GM08714 (cell line): ENCODE measurements around the gene TYW1.
"Not testable (repeated sequence)": the region's sequence is repeated elsewhere in the genome, so short reads cannot be mapped to it uniquely, and the experiment has no call there.

Experiments used
- H3K4me3 ChIP-seq: fragments of 200-500 bp; sonication (Bioruptor generic); 2 replicates; pipeline ENCODE4 v1.5.1; 2014; ENCODE audit warnings: mild to moderate bottlenecking, low read length, inconsistent platforms
- ZNF274 ChIP-seq: IDR thresholded peaks from 2 replicates; pipeline ENCODE4 v1.6.1; 2012; ENCODE audit warnings: mild to moderate bottlenecking, low read depth, low read length

TYW1 gene

DNA sequence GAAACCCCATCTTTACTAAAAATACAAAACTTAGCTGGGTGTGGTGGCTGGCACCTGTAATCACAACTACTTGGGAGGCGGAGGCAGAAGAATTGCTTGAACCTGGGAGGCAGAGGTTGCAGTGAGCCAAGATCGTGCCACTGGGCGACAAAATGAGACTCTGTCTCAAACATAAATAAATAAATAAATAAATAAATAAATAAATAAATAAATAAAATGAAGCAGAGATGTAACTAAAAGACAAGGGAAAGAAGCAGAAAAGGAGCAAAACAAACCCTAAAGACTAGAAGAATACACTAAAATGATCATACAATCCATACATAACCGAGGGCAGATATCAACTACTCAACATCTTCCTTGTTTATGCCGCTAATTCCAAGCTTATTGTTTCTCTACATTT, 209.8 kb downstream of the TYW1 start:
- TF ChIP-seq ZNF274, result no peak
- H3K4me3 ChIP-seq, result no peak overlapping the region

DNA sequence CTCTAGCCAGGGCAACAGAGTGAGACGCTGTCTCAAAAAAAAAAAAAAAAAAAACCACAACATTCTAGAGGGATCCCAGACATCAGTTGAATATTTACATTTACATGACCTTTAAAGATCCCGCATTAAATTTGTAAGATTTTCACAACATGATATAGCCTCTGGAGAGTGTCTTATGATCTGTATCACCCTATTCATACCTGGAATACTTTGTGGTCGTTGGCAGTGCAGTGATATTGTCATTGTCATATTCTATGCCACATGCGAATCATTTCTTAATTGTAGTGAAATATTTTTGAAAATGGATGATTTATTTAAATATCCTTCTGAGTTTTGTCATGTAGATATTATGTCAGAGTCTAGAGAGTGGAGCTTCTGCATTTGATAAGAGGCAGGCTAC, 212.0 kb downstream of the TYW1 start:
- not testable (repeated sequence) for H3K4me3 ChIP-seq

DNA sequence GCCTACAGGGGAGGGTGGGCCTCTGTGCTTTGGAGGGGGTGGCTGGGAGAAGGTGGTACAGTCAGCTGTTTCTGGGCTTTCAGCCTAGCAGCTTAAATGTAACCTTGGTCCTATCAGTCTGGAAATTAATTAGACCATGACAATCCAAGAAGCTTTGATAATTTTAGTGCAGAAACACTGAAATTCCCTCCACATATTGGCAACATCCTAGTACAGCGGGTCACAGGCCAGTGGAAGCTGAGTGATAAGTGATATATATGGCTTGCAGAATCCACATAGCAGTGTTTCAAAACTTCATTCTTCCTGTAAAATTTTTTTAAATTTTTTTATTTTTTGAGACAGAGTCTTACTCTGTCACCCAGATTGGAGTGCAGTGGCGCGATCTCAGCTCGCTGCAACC, 212.6 kb downstream of the TYW1 start:
- TF ChIP-seq ZNF274, result no peak
- no peak overlapping the region for H3K4me3 ChIP-seq

DNA sequence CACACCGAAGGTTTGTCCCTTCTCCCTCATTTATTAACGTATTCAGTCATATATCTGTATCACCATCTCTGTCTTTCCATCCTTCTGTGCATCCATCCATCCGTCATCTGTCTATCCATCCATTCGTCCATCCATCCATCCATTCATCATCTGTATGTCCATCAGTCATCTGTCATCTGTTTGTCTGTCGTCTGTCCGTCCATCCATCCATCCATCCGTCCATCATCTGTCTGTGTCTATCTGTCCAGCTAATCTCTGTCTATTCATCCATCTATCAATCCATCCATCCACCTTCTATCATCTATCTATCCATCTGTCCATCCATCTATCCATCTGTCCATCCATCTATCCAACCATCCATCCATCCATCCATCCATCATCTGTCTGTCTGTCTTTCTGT, 213.9 kb downstream of the TYW1 start:
- TF ChIP-seq ZNF274, result no peak
- H3K4me3 ChIP-seq, result no peak overlapping the region

DNA sequence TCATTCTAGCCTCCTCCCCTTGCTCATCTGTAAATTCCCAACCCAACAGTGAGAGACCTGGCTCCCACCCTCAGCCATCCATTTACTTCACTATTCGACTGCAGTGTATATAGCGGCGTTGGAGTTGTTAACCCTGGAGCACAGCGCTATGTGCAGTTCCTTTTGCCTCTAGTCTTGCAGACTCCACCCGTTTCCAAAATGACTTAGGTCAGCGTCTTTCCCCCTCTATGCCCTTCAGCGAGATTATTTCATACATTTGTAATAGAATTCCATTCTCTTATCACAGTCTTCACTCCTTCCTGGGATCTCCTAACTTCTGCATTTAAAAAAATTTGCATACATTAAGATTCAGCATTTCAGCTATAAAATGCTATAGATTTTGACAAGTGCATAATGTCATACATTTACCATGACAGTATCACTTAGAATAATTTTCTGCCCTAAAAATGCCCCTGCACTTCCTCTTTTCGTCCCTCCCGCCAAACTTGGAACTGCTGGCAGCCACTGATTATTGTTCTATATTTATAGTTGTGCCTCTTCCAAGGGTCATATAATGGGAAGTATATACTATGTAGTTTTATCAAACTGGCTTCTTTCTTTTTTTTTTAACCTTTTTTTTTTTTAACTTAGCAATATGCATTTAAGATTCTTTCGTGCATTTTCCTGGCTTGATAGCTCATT, 215.2 kb downstream of the TYW1 start:
- H3K4me3 ChIP-seq, result not testable (repeated sequence)

DNA sequence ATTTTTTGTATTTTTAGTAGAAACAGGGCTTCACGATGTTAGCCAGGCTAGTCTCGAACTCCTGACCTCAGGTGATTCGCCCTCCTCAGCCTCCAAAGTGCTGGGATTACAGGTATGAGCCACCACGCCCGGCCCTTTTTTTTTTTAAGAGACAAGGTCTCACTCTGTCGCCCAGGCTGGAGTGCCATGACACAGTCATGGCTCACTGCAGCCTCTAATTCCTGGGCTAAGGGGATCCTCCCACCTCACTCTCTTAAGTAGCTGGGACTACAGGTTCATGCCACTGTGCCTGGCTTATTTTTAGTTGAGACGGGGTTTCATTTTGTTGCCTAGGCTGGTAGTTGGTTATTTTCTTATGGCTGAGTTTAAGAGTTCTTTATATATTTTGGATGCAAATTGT, 216.4 kb downstream of the TYW1 start:
- H3K4me3 ChIP-seq, result not testable (repeated sequence)

DNA sequence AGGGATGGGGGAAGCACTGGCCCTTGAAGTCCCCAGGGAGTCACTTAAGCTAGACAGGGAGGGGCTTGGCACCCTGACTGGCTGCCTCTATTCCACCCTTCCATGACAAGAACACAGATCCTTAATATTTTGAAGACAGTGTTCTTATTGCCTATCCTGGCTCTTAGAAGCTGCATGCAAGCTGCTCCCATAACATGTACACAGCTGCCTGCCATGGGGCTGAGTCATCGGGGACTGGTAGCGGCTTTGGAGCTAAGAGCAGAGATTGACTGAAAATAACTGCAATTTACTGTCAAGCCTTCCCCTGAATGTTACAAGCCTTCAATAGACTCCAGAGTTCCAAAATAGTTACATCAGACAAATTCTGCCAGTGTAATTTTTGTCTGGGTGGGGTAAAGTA, 226.9 kb downstream of the TYW1 start:
- H3K4me3 ChIP-seq, result not testable (repeated sequence)

DNA sequence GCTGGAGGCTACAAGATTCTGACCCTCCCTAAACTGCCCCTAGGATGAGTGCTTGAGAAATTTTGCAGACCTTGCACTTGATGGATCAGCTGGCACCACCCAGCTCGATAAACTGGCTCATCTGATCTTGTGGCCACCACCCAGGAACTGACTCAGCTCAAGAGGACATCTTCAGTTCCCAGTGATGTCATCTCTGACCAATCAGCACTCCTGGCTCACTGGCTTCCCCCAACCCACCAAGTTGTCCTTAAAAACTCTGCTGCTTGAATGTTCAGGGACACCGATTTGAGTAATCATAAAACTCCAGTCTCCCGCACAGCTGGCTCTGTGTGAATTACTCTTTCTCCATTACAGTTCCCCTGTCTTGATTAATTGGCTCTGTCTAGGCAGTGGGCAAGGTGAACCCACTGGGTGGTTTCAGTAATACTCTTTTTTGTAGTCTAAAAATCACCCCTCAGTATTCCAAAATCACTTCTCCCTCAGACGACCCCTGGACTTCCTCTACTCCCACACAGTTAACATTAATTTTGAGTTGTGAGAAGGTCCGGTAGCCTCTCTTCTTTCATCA, 229.8 kb downstream of the TYW1 start:
- H3K4me3 ChIP-seq, result not testable (repeated sequence)

DNA sequence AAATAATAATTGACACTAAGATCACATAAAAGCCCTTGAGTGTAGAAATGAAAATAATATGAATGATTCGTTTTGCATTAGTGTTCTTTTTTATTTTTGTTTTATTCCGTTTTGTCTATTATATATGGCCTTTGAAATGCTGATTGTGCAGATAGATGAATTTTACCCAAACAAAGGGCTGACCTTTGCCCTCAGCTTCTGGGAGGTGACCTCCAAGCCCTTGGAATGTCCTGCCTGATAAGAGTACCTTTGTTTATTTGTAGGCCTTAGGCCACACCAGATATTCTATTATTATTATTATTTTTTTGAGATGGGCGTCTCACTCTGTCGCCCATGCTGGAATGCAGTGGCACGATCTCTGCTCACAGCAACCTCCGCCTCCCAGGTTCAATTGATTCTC, 230.3 kb downstream of the TYW1 start:
- H3K4me3 ChIP-seq, result not testable (repeated sequence)

DNA sequence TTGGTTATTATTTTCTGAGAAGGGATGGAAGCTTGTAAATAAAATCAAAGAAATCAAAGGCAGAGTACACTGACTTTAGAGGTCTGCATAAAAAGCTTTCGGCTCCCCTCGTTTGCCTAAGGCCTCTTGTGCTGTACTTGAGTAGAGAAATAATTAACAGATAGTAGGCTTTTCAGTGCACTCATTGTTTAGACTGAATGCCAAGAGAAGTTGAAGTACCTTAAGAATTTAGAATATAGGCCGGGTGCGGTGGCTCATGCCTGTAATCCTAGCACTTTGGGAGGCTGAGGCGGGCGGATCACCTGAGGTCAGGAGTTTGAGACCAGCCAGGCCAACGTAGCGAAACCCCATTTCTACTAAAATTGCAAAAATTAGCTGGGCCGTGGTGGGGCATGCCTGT, 232.4 kb downstream of the TYW1 start:
- not testable (repeated sequence) for H3K4me3 ChIP-seq

DNA sequence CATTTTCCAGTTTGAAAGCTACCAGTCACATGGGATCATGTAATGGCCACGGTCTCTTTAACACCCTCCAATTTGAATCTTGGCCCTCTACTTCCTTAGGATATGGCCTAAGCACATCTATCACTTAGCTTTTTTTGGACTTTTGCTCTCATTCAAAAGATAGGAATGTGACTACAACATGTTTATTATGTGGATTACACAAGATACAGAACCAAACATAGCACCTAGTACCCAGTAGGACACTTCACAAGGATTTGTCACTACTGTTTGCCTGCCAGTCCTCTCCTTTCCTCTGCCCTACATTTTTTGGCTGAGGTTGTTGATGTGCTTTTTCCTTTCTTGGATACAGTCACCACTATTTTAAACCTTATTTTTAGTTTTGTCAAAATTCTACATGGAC, 233.4 kb downstream of the TYW1 start:
- H3K4me3 ChIP-seq, result not testable (repeated sequence)

DNA sequence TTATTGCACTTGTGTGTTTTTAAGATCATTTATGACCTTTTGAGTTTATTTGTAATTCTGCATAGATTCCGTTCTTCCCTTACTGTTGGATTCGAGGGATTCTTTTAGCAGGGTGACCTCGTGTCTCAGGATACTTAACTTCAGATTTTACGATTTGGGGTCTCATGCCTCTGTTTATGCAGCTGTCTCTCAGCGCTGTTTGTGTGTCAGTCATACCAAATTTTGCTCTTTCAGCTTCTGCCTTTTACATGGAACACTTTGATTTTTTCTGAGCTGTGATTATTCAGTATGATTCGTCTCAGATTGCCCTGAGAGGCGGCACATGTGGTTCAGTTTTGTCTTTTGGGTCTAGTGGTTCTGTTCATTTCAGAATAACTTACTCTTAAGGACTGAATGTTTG, 236.9 kb downstream of the TYW1 start:
- not testable (repeated sequence) for H3K4me3 ChIP-seq

DNA sequence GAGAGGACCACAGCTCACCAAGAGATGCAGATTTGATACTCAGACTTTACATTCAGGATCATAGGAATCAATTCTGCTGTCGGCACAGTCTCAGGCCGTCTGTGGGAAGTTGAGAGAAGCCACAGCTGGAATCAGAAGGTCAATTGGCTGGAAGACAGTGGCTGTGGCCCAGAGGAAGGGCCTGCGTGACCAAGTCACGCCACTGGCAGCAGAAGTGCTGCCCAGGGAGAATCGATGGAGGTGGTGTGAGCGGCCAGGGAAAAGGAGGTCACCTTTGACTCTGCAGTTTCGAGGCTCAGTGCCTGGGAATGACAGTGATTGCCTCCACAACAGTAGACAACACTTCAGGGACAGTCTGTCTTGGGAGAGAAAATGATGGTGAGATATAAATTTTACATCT, 239.6 kb downstream of the TYW1 start:
- not testable (repeated sequence) for H3K4me3 ChIP-seq

DNA sequence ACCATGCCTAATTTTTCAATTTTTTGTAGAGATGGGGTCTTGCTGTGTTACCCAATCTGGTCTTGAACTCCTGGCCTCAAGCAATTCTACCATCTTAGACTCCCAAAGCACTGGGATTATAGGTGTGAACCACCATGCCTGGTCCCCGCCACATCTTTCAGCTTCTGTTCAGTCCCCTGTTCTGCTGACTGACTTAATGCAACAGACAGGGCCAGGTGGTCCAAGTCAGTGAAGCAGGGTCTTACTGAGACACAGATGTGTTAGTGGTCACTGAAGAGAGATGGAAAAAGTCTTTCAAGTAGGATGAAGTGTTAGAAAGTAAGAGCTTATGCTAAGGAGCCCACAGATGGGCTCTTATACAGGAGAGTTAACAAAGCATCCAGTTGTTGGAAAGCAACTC, 246.2 kb downstream of the TYW1 start:
- H3K4me3 ChIP-seq, result not testable (repeated sequence)

DNA sequence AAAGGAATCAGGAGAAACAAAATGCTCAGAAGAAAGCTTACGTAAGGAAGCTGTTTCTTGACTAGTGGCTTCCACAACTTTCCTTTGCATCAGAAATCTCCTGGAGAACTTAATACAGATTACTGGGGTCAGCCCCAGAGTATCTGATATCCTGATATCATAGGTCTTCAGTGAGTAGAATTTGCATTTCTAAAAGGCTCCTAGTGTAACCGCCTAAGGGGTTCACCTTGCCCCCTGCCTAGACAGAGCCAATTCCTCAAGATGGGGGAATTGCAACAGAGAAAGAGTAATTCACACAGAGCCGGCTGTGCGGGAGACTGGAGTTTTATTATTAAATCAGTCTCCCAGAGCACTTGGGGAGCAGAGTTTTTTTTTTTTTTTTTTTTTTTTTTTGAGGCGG, 251.7 kb downstream of the TYW1 start:
- H3K4me3 ChIP-seq, result not testable (repeated sequence)

DNA sequence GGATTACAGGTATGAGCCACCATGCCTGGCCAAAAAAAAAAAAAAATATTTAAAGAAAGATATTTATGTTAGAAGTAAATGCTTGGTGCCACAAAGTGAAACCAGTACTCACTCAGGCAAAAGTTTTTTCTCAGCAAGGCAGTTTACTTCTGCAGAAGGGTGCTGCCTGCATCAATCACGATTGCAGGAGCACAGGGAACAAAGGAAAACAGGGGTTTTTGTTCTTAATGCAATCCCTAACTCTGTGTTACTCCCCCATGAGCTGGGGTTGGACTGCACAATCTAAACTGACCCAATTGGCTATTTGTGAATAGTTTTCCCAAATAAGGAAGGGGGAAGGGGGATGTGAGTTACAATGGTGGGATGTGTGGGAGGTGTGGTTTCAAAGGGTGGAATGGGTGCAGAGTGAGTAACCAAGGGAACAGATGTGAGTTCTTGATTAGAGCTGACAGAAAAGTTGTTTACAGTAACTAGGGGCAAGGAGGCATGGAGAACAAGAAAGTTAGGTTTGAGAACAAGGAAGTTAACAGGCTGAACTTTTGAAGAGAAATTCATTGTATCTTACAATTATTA, 255.4 kb downstream of the TYW1 start:
- TF ChIP-seq ZNF274, result no peak
- no peak overlapping the region for H3K4me3 ChIP-seq

DNA sequence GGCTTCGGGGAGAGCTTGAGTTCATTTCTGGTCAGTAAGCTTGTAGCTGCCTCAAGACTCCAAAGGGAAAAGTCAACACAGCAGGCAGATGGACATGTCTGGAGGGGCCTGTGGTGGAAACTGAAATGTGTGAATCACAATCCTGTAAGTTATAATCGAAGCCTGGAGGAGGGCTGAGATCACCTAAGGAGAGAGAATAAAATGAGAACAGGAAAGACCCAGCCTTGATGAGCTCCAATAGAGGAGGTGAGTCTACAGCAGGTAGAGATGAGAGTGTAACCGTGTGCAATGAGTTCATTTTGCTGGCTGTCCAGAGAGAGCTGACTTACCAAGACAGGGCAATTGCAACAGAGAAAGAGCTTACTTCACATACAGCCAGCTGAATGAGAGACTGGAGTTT, 258.4 kb downstream of the TYW1 start:
- not testable (repeated sequence) for H3K4me3 ChIP-seq

DNA sequence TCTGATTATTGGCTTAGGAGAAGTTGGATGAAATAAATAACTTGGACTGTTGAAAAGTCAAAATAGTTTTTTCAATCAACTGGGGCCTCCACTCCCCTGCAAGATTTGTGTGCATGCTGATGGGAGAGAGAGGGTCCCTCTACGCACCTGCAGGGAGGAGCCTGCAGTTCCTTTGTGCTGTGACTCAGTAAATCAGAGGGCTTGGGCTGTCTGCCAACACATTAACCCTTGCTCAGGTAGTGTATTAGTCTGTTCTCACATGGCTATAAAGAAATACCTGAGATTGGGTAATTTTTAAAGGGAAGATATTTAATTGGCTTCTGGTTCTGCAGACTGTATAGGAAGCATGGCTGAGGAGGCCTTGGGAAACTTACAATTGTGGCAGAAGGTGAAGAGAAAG, 261.1 kb downstream of the TYW1 start:
- not testable (repeated sequence) for H3K4me3 ChIP-seq

DNA sequence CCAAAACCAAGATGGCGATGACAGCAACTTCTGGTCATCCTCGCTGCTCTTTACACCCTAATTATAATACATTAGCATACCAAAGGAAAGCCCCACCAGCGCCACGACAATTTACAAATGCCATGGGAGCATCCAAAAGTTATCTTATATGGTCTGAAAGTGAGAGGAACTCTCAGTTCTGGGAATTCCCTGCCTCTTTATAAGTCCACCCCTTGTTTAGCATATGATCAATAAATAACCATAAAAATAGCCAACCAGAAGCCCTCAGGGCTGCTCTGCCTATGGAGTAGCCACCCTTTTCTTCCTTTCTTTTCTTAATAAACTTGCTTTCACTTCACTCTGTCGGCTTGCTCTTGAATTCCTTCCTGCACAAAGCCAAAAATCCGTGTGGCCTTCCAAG, 262.7 kb downstream of the TYW1 start:
- H3K4me3 ChIP-seq, result not testable (repeated sequence)

DNA sequence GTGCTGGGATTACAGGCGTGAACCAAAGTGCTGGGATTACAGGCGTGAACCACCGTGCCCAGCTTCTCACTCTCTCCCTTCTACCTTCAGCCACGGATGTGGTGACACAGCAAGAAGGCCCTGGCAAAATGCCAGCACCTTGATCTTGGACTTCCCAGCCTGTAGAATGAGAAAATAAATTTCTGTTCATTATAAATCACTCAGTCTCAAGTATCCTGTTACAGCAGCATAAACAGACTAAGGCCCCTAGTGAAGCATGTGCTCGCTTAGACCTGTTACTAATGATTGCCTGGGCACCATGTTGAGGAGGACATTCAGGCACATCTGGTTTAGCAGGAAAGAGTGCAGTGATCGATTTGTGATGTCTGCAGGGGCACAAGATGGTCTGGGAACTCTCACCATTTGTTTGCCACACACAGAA, 263.5 kb downstream of the TYW1 start:
- not testable (repeated sequence) for H3K4me3 ChIP-seq

DNA sequence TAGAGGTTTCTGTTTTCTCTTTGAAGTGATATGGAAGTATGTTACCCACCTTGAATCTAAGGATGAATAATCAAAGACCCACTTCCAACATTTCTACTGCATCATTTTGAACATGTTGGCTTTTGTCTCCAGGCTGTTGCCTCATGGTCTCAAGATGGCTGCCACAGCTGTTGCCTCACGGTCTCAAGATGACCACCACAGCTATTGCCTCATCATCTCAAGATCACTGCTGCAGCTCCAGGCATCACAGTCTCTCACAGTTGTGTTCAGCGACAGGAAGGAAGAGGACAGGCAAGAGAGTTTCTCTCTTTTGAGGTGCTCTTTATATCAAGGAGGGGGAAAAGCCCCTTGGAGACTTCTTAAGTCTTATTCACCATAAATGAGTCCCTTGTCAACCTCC, 267.4 kb downstream of the TYW1 start:
- not testable (repeated sequence) for H3K4me3 ChIP-seq

DNA sequence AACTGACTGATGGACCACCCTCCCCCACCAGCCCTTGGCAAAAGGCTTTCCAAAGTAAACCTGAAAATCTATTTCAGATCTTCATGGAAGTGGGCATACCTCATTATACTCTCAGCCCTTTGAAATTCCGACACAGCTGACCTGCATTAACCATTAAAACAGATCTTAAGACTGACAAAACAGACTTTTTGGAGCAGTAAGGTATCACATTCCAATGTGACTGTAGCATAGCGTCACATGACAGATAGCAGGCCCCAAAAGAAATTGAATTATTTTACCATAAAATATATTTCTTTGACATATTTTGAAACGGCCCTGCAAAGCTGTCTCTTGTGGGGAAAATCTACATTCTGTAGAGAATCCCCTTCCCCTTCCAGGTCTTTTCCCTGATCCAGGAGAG, 269.4 kb downstream of the TYW1 start:
- not testable (repeated sequence) for H3K4me3 ChIP-seq
